GM23338 (cell line): Measurements from ENCODE around the gene MOK.

Experiments used
- CREB1 ChIP-seq: fragments of 250-450 bp; sonication (Bioruptor Pico); IDR thresholded peaks from 2 replicates; pipeline ENCODE4 v1.5.0; 2020; ENCODE audit warnings: low read depth, mild to moderate bottlenecking, moderate library complexity
- CTCF ChIP-seq, 2 experiments: fragments of 200-600 bp in 1 of 2; sonication (generic) in 1 of 2; conservative IDR thresholded peaks; 2 replicates each; pipeline versions ENCODE4 v1.5.1 to v1.6.1; 2016 to 2017; ENCODE audit warnings: antibody characterized with exemption in 2 of 2, low read depth in 2 of 2, mild to moderate bottlenecking in 2 of 2, moderate library complexity in 1 of 2
- ETS1 ChIP-seq: IDR thresholded peaks from 2 replicates; pipeline ENCODE4 v1.6.1; 2016; ENCODE audit warnings: antibody characterized with exemption
- EZH2 ChIP-seq: fragments of 200-600 bp; sonication (generic); IDR thresholded peaks from one replicate; pipeline ENCODE4 v1.8.0; 2017; ENCODE audit warnings: antibody characterized with exemption, mild to moderate bottlenecking, low read depth; ENCODE audit not compliant: unreplicated experiment
- EZH2phosphoT487 ChIP-seq: fragments of 200-600 bp; sonication (generic); IDR thresholded peaks from one replicate; pipeline ENCODE4 v1.8.1; 2018; ENCODE audit warnings: antibody characterized with exemption; ENCODE audit not compliant: unreplicated experiment
- JUNB ChIP-seq: IDR thresholded peaks from one replicate; pipeline ENCODE4 v1.6.1; 2016; ENCODE audit warnings: antibody characterized with exemption; ENCODE audit not compliant: unreplicated experiment
- NANOG ChIP-seq: IDR thresholded peaks from 2 replicates; pipeline ENCODE4 v1.6.1; 2016; ENCODE audit warnings: antibody characterized with exemption, borderline replicate concordance
- POLR2AphosphoS5 ChIP-seq: IDR thresholded peaks from 2 replicates; pipeline ENCODE4 v1.6.1; 2016; ENCODE audit warnings: antibody characterized with exemption, low read depth
- REST ChIP-seq: IDR thresholded peaks from one replicate; pipeline ENCODE4 v1.6.1; 2018; ENCODE audit warnings: antibody characterized with exemption; ENCODE audit not compliant: unreplicated experiment
- STAT1 ChIP-seq: IDR thresholded peaks from one replicate; pipeline ENCODE4 v1.6.1; 2016; ENCODE audit warnings: antibody characterized with exemption; ENCODE audit not compliant: unreplicated experiment
- ZNF114 ChIP-seq: fragments of 250-450 bp; sonication (Bioruptor Pico); IDR thresholded peaks from 2 replicates; pipeline ENCODE4 v1.5.0; 2020; ENCODE audit warnings: mild to moderate bottlenecking, moderate library complexity
- ZNF331 ChIP-seq: fragments of 250-450 bp; sonication (Bioruptor Pico); IDR thresholded peaks from 2 replicates; pipeline ENCODE4 v1.5.0; 2020; ENCODE audit warnings: low read depth, mild to moderate bottlenecking, moderate library complexity
- TF ChIP-seq, protein P1 (sequence below): fragments of 250-450 bp; sonication (Bioruptor Pico); IDR thresholded peaks from 2 replicates; pipeline ENCODE4 v1.5.0; 2020; ENCODE audit warnings: mild to moderate bottlenecking, moderate library complexity

DNA sequence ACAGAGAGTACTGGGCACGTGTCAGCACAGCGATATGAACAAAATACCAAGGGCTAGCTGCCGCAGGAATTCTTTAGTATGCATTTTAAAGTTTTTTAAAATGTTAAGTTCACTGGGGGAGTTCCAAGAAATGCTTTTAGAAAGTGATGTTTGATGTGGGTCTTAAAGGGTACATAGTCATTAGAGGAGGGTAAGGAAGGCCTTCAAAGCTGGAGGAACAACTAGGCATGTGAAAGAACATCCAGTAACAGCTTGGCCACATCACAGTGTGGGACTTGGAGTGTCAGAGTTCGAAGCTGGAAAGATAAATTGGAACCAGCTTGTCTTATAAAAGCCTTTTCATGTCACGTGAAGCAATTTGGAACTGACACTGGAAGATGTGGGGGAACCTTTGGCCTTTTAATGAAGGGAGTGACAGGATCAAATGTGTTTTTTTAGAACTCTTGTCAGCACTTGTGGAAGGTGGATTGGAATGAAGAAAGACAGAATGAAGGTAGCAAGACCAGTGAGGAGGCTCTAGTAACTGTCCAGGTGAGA, 107.6 kb downstream of the MOK start:
- no peak for TF ChIP-seq POLR2AphosphoS5
- no peak for TF ChIP-seq JUNB
- no peak for TF ChIP-seq CTCF (conservative IDR thresholded peaks at IDR 0.05; ENCODE audit: low read depth in 2 of 2)
- TF ChIP-seq, protein P1, sequence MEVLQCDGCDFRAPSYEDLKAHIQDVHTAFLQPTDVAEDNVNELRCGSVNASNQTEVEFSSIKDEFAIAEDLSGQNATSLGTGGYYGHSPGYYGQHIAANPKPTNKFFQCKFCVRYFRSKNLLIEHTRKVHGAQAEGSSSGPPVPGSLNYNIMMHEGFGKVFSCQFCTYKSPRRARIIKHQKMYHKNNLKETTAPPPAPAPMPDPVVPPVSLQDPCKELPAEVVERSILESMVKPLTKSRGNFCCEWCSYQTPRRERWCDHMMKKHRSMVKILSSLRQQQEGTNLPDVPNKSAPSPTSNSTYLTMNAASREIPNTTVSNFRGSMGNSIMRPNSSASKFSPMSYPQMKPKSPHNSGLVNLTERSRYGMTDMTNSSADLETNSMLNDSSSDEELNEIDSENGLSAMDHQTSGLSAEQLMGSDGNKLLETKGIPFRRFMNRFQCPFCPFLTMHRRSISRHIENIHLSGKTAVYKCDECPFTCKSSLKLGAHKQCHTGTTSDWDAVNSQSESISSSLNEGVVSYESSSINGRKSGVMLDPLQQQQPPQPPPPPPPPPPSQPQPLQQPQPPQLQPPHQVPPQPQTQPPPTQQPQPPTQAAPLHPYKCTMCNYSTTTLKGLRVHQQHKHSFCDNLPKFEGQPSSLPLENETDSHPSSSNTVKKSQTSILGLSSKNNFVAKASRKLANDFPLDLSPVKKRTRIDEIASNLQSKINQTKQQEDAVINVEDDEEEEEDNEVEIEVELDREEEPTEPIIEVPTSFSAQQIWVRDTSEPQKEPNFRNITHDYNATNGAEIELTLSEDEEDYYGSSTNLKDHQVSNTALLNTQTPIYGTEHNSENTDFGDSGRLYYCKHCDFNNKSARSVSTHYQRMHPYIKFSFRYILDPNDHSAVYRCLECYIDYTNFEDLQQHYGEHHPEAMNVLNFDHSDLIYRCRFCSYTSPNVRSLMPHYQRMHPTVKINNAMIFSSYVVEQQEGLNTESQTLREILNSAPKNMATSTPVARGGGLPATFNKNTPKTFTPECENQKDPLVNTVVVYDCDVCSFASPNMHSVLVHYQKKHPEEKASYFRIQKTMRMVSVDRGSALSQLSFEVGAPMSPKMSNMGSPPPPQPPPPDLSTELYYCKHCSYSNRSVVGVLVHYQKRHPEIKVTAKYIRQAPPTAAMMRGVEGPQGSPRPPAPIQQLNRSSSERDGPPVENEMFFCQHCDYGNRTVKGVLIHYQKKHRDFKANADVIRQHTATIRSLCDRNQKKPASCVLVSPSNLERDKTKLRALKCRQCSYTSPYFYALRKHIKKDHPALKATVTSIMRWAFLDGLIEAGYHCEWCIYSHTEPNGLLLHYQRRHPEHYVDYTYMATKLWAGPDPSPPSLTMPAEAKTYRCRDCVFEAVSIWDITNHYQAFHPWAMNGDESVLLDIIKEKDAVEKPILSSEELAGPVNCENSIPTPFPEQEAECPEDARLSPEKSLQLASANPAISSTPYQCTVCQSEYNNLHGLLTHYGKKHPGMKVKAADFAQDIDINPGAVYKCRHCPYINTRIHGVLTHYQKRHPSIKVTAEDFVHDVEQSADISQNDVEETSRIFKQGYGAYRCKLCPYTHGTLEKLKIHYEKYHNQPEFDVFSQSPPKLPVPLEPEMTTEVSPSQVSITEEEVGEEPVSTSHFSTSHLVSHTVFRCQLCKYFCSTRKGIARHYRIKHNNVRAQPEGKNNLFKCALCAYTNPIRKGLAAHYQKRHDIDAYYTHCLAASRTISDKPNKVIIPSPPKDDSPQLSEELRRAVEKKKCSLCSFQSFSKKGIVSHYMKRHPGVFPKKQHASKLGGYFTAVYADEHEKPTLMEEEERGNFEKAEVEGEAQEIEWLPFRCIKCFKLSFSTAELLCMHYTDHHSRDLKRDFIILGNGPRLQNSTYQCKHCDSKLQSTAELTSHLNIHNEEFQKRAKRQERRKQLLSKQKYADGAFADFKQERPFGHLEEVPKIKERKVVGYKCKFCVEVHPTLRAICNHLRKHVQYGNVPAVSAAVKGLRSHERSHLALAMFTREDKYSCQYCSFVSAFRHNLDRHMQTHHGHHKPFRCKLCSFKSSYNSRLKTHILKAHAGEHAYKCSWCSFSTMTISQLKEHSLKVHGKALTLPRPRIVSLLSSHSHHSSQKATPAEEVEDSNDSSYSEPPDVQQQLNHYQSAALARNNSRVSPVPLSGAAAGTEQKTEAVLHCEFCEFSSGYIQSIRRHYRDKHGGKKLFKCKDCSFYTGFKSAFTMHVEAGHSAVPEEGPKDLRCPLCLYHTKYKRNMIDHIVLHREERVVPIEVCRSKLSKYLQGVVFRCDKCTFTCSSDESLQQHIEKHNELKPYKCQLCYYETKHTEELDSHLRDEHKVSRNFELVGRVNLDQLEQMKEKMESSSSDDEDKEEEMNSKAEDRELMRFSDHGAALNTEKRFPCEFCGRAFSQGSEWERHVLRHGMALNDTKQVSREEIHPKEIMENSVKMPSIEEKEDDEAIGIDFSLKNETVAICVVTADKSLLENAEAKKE (CRISPR knock-in tag), result no peak
- TF ChIP-seq REST, result no peak
- no peak for TF ChIP-seq EZH2phosphoT487
- TF ChIP-seq EZH2, result no peak
- TF ChIP-seq ZNF331, result no peak
- no peak for TF ChIP-seq ETS1
- TF ChIP-seq NANOG, result no peak
- TF ChIP-seq CREB1 (CRISPR knock-in tag), result no peak
- no peak for TF ChIP-seq STAT1
- no peak for TF ChIP-seq ZNF114 (CRISPR knock-in tag)
